Skin epidermis (tissue), 12 donors: ENCODE data around the gene MYOF.
"Not testable (repeated sequence)": the region's sequence is repeated elsewhere in the genome, so short reads cannot be mapped to it uniquely, and the experiment has no call there.

ENCODE experiments used
- H3K27ac ChIP-seq, 21 experiments: fragments of 200-600 bp; sonication (generic) in 11 of 21; one replicate each; pipeline ENCODE4 v1.5.0; 2020; ENCODE audit warnings: mild to moderate bottlenecking in 3 of 21, inconsistent platforms in 2 of 21, moderate library complexity in 2 of 21
- H3K4me3 ChIP-seq, 7 experiments: fragments of 200-600 bp; sonication (generic) in 2 of 7; one replicate each; pipeline ENCODE4 v1.5.0; 2020; ENCODE audit warnings: inconsistent platforms in 2 of 7, mild to moderate bottlenecking in 2 of 7, moderate library complexity in 1 of 7

The MYOF gene

DNA sequence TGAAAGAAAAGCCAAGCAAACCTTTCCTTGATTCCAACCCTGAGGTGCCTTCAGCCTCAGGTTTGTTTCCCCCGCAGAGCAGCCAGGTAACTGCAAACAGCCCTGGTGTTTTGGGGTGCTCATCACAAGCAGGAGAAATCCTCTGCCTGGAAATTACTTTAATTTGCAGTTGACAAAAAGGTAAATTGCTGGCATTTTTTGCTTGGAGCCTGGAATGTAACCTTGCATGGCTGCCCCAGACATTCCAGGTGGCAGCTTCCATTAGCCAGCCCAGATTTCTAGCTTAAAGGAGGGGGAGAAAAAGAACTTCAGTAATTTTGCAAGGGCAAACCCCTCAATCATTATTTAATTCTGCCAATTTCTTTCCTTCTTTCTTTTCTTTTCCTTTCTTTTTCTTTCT lies 194.4 kb downstream of the MYOF start:
- Histone ChIP-seq H3K27ac (no peak overlapping the region), H3K4me3 (no peak overlapping the region)

DNA sequence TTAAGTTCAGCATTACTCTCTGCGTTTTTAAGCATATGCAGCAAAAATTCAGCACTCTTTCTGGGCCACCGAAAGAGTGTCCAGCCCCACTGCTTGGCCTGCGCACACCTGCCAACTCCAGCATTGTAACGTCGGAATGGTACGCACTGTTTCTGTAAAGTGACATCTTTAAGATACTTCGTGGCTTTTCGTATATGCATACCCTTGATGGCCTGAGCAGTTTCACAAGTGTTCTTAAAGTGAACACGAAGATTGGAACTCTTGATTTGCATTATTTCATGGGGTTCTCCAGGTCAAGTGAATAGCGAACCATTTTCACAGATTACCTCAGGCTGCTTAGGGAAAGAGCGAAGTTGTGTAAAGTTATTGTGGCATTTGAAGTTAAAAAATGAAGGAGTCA lies 197.9 kb downstream of the MYOF start:
- not testable (repeated sequence) for H3K27ac ChIP-seq, H3K4me3 ChIP-seq

DNA sequence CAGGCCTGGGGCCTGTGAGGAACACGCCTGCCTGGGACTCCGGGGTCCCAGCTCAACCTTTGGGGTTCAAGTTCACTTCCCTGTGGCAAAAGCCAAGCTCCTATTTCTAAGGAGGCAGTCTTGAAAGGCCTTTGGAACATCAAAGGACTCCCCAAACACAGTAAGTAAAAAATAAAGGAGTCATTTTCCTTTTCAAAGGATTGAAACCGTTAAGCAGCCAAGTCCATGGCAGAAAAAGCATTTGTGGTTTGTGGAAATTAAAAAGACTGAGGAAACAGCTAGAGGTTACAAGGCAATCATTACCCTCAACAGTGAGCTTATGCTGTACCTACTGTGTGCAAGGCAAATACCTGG lies 200.8 kb downstream of the MYOF start:
- Histone ChIP-seq H3K27ac (no peak overlapping the region), H3K4me3 (no peak overlapping the region)

DNA sequence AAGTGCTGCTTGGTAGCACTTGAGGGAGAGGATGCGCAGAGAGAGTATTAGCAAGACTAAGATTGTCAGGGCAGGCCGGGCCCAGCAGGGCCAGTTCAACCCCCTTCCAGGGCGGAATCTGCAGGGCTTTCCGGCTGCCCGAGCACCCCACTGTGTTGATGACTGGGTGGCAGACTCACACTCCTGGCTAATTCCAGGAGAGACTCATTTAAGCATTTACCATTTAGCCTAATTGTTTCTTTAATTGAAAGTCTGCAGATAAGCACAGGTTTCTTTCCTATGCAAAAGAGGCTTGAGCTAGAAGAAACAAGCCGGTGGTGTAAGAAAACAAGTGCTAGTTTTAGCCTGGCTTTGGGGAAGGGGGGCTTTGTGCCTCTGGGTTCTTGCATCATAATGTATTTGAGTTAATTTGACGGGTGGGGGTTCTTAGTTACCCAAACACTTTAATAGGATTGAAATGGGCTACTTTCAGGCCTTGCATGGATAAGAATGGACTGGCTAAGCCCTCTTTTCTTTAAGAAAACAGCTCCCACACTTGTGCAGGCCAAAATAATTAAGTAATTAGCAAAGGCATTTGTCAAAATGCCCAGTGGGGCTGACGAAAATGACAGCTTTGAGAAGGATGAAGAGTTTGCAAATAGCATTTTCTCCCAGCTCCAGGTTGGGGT lies 201.3 kb downstream of the MYOF start:
- Histone ChIP-seq H3K27ac (no peak overlapping the region), H3K4me3 (no peak overlapping the region)

DNA sequence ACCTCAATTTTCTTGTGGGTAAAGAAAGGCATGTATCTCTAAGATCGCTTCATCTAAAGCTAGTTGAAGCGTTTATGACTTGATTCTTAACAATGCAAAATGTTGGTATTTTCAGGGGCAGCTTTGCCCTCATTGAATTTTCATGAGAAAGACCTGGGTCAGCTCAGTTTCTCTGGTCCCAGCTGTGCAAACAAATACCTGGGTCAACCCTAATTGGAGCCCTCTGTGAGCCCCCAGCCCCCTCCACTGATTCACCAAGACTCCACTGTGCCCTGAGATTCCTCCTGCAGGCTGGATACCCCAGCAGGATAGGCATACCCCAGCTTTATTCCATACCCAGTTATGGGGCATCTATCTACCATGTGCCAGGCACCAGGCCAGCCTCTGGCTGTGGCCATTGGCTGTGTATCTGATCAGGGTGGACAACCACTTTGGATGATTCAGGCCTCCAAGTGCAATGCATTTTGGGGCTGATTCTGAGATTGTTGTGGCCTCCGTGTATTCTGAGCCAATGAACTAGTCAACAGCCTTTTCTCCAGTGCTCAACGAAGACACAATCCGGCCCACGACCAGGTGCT lies 201.9 kb downstream of the MYOF start:
- no peak overlapping the region for H3K27ac ChIP-seq
- H3K4me3 ChIP-seq = no peak overlapping the region

DNA sequence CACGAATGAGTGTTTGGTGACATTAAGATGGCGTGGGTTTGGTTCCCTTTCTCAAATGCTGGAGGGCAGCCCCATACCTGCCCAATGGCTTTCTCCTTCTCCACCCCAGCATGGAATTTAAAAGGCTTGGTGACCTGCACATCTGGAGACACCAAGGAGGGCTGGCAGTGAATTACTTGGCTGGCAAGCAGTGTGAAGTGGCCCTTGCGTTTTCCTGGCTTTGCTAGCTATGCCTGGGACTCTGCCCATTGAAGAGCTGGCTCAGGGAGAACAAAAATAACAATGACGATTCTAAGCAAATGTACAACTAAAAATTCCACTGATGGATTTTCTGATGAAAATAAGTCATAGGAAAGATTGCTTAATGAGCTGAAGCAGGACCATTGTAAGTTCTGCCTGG lies 204.8 kb downstream of the MYOF start:
- H3K27ac ChIP-seq = no peak overlapping the region

DNA sequence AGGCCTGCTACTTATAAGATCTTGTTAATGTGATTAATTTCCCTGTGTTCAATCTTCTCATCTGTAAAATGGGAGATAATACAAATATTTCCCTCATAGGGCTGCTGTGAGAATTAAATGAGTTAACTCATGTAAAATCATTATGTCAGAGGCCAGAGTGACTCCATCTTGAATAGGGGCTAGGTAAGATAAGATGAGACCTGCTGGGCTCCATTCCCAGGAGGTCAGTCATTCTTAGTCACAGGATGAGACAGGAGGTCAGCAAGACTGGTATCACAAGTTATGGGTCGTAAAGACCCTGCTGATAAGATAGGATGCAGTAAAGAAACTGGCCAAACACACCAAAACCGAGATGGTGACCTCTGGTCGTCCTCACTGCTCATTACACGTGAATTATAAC lies 207.7 kb downstream of the MYOF start:
- Histone ChIP-seq H3K27ac (no peak overlapping the region), H3K4me3 (no peak overlapping the region)

More for the DNA sequence above, 204.8 kb downstream of the MYOF start:
- H3K4me3 ChIP-seq = no peak overlapping the region

DNA sequence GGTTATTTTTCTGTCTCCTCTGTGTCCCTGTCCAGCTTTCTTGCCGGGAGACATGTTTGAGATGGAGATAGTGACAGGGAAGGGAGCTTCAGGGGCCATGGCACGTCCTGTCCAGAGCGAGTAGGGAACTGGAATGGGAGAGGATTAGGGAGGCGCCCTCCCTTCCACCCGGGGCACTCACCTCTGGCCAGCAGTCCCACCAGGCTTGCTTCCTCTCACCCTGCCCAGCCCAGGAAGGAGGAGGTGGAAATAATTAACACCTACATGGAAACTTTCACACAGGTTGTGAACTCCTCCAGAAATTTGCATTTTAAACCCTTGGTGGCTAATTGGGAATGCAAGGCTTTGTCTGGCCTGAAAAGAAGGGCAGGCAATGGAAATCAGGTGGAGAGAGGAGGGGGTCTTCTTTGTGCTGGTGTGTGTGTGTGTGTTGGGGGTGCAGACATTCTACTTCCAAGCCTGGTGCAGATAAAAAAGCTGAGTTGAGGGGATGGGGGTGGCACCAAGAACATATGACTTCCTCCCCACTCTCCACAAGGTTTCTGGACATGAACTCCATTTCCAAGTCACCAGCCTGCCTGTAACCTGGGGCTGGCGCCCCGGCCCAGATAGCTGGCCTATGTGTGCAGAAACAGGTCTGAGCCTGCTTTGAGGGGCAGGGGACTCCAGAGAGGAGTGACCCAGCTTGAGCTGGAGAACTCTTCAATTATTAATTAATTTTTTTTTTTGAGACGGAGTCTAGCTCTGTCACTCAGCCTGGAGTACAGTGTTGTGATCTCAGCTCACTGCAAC lies 209.1 kb downstream of the MYOF start:
- Histone ChIP-seq H3K4me3 (no peak overlapping the region), H3K27ac (no peak overlapping the region)

DNA sequence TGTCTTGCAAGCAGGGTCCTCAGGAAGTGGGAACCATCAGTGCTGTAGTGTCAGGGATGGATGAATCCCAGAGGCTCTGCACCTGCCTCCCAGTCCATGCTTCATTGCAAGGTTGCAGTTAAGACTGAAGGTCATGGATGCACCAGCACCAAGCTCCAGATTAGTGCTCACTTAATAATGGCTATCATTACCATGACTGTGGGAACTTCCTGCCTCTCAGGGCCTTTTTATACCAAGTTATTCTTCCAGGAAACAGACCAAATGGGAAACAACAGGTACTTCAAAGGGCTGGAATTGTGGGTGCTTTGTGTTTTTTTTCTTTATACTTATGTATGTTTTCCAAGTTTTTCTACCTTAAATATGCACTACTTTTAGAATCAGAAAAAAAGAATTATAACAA lies 210.8 kb downstream of the MYOF start:
- H3K4me3 ChIP-seq = no peak overlapping the region
- H3K27ac ChIP-seq = no peak overlapping the region

DNA sequence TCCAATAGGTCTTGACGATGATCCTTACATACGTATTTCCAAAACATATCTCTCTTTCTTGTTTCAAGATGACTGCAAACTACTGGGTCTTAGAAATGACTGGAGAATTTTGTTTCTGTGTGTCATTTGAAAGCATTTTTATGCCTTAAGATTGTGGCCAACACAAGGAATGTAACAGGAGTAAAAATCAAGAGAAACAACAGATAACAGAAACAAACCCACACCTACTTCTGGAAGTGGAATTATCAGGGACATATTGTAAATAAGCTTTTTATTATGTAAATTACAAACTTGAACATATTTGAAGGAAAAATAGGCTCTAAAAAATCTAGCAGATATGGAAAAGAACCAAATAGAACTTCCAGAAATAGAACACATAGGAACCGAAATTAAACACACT lies 212.9 kb downstream of the MYOF start:
- no peak overlapping the region for H3K4me3 ChIP-seq
- no peak overlapping the region for H3K27ac ChIP-seq

DNA sequence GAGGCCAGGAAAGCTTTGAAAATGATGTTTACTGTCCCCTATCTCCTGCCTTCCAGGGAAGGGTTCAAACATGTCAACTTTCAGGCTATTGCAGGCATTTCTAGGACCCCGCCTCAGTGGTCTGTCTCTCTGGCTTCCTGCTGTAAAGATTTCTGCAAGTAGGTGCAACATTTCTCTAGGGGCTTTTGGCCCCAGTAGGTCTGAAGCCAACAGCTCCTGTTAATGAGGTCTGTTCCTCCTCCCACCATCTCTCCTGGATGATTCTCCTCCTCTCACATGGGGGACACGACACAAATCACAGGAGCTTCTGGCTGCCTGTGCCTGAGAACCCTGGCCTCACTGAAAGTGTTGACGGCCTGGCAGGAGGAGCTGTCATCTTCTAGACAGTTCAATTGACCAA lies 214.1 kb downstream of the MYOF start:
- no peak overlapping the region for H3K4me3 ChIP-seq
- H3K27ac ChIP-seq = no peak overlapping the region

DNA sequence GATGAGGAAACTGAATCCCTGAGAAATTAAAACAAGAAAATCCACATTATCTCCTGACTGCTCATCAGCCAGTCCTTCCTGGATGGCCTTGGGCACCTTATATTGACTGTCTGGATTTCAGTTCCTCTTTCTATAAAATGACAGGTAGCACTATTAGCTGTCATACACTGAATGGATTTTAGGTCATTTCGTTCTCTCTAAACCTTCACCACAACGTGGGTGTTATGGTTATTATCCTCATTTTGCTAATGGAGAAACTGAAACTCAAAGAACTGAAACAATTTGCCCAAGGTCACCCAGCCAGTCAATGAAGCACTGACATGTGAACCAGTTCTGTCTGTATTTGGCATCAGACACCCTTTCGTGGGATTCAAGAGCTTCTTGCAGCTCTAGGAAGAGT lies 214.6 kb downstream of the MYOF start:
- H3K27ac ChIP-seq = no peak overlapping the region
- H3K4me3 ChIP-seq = no peak overlapping the region

DNA sequence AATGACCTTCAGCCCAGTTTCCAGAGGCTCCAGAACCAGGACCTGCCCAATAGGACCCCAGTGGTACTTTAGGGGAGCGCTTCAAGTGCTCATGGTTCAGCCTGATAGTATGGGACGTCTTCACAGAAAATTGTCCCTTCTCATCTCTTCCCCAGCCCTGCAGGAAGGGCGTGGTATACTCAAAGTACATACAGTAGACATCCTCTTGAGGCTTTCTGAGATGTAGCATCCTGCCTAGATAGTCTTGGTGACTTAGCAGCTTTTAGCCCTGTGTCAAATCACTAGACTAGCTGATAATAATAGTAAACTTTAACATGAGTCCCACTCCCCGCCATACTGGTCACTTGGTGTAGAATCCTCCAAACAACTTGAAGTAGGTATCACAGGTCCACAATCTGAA lies 215.3 kb downstream of the MYOF start:
- Histone ChIP-seq H3K4me3 (no peak overlapping the region), H3K27ac (no peak overlapping the region)

DNA sequence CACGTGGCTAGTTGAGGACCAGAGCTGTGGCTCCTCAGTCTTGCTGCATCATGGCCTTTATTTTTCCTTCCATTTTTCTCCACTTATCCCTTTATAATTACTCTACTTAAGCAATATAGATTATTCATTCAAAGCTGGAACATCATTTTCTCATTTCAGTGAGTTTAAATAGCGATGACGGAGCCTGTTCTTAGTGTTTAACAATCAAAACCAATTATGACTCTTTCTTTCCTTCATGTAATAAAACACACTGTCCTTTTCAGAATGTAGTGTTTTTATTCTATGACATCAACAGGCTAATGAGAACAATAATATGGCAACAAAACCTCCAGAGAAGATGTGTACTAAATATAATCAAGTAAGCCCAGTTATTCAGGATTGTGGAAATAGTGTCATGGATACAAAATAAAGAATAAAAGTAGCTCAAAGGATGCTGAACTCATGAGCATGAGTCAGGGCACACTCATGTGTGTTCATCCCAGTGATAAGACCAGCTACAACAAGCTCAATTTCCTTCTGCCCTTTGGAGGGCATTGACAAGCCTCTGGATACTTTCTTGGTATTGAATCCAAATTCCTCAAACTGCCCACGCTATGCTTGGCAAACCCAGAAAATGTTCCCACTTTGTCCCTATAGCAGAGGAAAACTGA lies 220.0 kb downstream of the MYOF start:
- H3K4me3 ChIP-seq = no peak overlapping the region
- H3K27ac ChIP-seq = peak overlapping the region in 1 of 21 experiments; percentile 31

DNA sequence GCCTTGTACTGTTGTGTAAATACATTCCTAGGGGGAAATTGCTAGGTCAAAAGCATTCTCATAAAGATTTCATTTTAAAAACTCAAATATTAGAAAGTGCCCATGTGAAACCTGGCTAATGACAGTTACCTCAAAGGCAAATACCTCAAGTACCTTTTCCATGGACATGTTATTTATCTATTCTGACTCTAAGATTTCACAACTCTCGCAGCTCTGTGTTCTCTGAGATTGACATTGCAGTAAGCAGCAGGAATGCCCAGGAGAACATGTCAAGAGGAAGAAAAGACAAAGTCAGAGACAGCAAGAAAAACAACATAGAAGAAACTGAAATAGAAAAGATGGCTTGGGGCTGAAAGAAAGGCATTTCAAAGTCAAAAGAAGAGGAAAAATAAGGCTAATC lies 221.0 kb downstream of the MYOF start:
- Histone ChIP-seq H3K27ac (peak overlapping the region in 1 of 21 experiments; percentile 31), H3K4me3 (no peak overlapping the region)

DNA sequence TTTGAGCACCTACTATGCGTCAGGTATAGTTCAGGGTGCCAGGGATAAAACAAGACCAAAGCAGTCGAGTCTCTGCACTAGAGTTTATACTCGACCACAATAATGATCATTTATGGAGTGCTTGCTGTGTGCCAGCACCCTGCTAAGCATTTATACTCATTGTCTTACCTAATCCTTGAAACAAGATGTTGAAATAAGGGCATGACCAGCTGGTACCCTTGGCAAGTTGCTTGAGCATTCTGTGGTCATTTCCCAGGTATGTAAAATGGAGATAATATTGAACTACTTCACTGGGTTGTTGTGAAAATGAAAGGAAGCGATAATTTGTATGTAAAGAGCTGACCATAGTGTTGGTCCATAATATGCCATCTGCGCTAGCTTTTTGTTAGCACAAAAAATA lies 223.0 kb downstream of the MYOF start:
- no peak overlapping the region for H3K4me3 ChIP-seq
- no peak overlapping the region for H3K27ac ChIP-seq
